HPDE6-E6E7 (cell line): ENCODE data around the gene GRAMD2A.
"Not testable (repeated sequence)": the region's sequence is repeated elsewhere in the genome, so short reads cannot be mapped to it uniquely, and the experiment has no call there.

Experiments used
- DNase-seq: peaks from one replicate; pipeline ENCODE4 v3.0.0; 2011; ENCODE audit warnings: missing footprints; ENCODE audit errors: extremely low spot score

GRAMD2A gene

DNA sequence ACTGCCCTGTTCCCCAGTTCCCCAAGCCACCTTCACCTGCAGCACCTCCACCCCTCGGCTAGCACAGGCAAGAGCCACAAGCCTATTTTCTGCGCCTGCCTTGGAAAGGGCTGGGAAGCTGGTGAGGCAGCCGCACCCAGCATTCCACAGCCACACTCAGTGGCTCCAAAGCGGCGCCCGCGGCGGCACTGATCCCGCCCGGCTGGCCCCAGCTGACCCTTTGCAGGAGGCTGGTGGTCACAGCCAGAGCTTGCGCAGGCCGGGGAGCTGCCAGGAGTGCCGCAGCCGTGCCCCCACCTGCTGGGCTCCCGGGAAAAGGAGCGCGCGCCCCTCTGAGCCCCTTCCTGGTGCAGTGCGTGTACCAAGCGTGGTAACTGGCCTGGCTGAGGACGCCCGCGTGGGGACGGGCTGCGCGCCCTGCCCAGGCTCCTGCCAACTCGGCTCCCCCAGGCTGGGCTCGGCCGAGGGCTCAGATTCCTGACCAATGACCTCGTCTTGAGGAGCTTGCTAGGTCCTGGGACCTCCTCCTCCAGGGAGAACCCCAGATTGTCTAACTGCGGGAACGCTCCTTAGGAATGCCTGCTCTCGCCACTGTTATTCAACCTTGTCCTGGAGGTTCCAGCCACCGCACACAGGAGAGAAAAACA is 13.3 kb downstream of the GRAMD2A start:
- no peak for DNase-seq

DNA sequence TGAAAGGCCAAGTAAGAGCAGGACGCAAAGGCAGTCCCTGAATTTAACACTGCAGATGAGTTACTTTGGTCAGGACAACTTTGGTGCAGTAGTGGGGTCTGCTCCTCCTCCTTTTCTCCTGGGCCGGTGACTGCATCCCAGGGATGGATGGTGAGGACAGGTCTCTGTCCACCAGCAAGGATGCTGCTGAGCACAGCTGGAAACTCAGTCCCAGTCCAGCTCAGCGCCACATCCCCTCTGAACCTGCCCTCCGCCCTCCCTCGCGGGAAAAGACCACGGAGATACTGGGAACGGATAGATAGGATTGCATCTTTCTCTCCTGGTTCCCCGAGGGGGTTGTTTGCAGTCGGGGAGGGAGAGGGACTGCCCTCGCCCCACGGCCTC is 13.8 kb downstream of the GRAMD2A start:
- no peak for DNase-seq

GRCh38 chr15:72182673-72183072 is 14.9 kb downstream of the GRAMD2A start:
- no peak for DNase-seq

DNA sequence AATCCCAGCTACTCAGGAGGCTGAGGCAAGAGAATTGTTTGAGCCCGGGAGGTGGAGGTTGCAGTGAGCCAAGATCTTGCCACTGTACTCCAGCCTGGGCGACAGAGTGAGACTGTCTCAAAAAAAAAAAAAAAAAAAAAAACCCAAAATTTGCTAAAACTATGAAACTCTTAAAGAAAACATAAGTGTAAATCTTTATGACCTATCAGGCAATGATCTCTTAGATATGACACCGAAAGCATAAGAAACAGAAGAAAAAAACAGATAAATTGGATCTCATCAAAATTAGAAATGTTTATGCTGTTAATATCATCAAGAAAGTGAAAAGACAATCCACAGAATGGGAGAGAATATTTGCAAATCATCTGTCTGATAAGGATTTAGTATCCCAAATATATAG is 15.3 kb downstream of the GRAMD2A start:
- DNase-seq = no peak

DNA sequence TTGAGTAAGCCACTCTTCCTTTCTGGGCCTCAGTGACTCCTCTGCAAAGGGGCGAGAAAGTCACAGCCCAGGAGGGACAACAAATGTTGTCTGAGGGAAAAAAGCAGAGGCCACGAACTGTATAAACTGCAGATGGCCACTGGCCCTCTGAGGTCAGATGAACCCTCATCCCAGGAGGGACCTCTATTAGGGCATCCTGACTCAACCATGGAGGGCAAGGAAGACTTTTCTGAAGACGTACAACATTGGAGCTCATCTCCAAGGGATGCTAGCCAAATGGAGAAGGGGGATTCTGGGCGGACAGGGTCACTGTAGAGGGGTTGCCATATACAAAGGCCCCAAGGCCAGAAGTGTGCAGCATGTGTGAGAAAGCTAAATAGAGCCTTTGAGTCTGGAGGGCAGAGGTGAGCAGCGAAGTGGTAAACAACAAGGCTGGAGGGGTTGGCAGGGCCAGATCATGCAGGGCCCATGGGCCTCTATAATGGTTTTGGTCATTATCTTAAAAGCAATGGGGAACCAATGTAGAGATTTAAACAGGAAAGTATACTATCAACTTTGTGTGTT is 16.7 kb downstream of the GRAMD2A start:
- DNase-seq = no peak

- no peak for DNase-seq
Measured at GRCh38 chr15:72179950-72180581, 17.5 kb downstream of the GRAMD2A start.

- no peak for DNase-seq
Measured at GRCh38 chr15:72178976-72179585, 18.5 kb downstream of the GRAMD2A start.

GRCh38 chr15:72176743-72177142 is 20.8 kb downstream of the GRAMD2A start:
- DNase-seq = no peak

- no peak for DNase-seq
Measured at GRCh38 chr15:72176159-72176558, 21.4 kb downstream of the GRAMD2A start.

DNA sequence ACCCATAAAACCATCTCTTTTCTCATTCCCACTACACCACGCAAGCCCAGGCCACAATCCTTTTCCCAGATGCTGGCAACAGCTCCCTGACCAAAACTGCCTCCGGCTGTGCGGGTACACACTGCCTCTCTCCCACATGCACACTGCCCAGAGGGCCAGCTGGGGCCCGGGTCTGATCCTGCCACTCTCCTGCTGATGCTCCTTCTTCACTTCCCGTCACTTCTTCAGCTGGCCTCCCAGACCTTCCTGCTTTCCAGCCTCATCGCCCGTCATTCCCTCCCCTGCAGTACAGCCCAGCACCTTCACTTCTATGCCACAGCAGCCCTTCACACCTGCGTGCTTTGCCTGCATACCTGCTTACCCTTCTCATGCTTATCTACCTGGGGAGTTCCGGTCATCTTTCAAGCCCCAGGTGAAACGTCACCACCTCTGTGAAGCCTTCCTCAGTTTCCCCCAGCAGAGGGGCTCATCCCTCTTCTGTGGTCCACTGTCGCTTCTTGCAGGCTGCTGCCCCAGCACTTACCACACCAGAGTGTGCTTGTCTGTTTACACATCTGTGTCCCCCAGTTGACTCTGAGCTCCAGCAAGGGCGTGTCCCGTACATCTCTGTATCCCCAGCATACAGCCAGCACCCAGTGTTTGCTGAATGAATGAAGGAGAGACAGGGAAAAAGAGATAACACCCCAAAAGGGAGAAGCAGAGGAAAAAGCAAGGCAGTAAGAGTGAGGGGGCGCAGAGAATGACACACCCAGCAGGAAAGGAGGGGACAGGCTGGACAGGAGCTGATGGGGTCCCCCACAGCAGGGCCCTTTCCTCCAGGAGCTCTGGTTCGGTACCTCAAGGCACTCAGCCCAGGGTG is 22.2 kb downstream of the GRAMD2A start:
- DNase-seq = no peak

DNA sequence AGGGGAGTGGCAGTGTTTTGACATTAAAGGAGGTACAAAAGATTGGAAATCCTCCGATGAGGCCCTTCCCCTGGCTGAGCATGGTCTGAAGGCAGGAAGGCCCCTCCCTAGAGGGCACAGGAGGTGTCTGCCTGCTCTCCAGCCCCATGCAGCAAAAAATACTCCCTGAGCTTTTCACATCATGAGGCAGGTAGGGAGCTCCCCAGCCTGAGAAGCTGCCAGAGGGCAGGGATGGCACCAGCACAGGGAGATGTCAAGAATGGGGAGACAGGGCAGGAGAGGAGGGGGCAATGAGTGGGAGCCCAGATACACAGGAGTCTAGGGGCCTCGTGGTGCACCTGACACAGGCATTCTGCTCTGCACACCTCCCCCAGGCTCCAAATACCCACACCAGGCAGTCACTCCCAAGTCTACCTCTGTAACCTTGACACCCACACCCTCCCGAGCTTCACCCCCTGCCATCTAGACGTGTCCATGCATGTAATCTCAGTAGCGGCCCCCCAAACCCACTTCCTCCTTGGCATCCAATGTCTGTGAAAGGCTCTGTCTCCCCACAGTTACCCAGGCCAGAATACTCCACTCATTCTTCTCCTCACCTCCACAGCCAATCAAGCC is 22.9 kb downstream of the GRAMD2A start:
- DNase-seq = no peak

DNA sequence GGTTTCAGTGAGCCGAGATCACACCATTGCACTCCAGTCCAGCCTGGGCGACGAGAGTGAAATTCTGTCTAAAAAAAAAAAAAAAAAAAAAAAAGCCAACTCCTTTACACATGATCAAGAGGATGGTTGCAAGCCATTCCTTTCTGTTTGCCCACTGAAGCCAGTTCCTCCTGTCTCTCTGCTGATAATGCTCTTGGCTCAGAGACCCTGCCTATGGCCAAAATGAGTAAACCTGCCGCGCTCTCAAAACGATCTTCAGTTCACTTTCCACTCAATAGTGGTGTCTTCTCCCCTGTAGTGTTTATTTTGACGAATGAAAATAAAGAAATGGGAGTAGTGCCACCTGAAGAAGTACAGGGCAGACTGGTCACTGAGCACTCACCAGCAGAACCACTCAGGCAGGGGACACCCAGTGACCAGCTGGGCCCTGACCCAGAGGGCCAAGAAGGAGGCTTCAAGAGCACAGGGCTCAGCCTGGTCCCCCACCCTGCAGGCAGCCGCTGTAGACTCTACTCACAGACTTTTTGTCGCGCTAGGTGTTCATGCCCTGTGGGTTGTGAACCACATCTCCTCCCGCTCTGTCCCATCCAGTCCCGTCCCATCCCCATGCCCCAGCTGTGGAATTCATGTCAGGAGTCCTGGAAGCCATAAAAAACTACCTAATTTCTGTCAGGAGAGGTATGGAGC is 23.6 kb downstream of the GRAMD2A start:
- no peak for DNase-seq

- no peak for DNase-seq
Measured at GRCh38 chr15:72173401-72173800, 24.2 kb downstream of the GRAMD2A start.

DNA sequence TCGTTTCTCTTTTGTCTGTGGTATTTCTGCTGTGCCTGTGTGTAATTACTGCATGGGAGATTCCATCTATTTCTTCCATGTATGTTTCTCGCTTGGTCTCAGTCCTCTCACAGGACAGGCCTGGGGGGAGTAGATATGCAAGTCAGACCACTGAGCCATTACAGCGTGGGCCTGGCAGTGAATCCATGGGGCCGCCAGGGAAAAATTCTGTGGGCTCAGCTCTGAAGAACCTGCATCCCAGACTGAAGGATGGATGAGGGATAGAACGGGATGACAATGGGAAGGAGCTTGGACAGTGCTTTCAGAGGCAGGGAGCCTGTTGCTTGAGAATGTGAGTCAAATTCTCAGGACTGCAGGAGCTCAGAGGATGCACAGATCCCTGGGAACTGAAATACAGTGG is 24.8 kb downstream of the GRAMD2A start:
- DNase-seq = no peak

DNA sequence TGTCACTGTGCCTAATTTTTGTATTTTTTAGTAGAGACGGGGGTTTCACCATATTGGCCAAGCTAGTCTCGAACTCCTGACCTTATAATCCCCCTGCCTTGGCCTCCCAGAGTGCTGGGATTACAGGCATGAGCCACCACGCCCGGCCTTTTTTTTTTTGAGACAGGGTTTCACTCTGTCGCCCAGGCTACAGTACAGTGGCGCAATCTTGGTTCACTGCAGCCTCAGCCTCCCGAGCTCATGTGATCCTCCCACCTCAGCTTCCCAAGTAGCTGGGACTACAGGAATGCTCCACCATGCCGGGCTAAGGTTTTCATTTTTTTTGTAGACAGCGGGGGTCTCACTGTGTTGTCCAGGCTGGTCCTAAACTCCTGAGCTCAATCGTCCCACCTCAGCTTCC is 25.6 kb downstream of the GRAMD2A start:
- DNase-seq = not testable (repeated sequence)

GRCh38 chr15:72170691-72171090 is 26.9 kb downstream of the GRAMD2A start:
- no peak for DNase-seq

- no peak for DNase-seq
Measured at GRCh38 chr15:72169921-72170611, 27.5 kb downstream of the GRAMD2A start.

DNA sequence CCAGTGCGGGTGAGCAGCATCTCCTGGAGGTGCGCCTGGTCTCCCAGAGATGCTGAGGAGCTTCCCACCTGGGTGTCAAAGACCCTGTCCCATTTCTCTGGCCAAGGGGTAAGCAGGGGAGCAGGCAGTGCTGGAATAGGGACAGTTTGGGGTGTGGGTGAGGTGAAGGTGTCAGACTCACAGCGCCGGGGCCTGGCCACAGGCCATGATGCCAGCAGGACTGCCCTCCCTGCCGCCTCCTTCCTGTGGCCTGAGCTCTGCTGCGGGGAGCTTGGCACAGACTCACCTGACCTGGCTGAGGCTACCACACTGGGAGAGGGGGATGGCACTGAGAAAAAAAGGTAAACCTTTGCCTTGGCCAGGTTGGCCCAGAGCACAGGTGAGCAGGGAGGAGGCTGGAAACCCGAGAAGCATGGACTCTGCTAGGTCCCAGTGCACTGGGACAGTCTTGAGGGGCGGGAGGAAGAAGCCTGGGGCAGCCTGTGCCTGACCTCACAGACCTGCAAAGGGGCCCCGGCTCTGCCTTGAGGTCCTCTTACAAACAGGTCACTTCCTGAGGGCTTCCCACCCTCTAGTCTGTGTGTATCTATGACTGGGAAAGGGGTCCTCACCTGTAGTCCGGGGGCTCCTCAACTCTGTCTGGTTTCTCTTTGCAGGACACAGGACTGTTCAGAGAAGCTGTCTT is 28.2 kb downstream of the GRAMD2A start:
- no peak for DNase-seq

- DNase-seq = no peak
Measured at GRCh38 chr15:72168808-72169190, 28.8 kb downstream of the GRAMD2A start.
